ENCODE results near the gene CCR2. TPM values are rescaled to one million over a fixed set of nuclear protein-coding genes. Genes with fewer than 3 reads are reported as not detected.

CCR2 gene
- total RNA-seq, 1 donor = not detected

DNA sequence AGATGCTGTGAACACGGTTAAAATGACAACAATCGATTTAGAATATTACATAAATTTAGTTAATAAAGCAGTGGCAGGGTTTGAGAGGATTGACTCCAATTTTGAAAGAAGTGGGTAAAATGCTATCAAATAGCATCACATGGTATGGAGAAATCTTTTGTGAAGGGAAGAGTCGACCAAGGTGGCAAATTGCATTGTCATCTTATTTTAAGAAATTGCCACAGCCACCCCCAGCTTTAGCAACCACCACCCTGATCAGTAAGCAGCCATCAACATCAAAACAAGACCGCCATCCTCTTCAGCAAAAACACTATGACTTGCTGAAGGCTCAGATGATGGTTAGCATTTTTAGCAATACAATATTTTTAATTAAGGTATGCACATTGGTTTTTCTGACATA lies 11.1 kb downstream of the CCR2 start:
- no peaks in the 10 kb centered on the region for H3K9me3 ChIP-seq (ENCODE audit: low read depth, low read length)
- H2AFZ ChIP-seq (ENCODE audit: low read length) = no peak overlapping the region
- no peaks in the 10 kb centered on the region for H3K36me3 ChIP-seq (ENCODE audit: insufficient read depth, low read length)
- H3K79me2 ChIP-seq (ENCODE audit: insufficient read depth, low read length) = no peaks in the 10 kb centered on the region
- no peak overlapping the region for H3K27ac ChIP-seq (ENCODE audit: low read depth, low read length)
- H3K4me1 ChIP-seq (ENCODE audit: insufficient read depth, low read length) = no peaks in the 10 kb centered on the region
- H3K27me3 ChIP-seq (ENCODE audit: insufficient read depth, low read length) = peaks cover 40% of the 10 kb centered on the region
- H4K20me1 ChIP-seq (ENCODE audit: insufficient read depth, low read length) = no peaks in the 10 kb centered on the region
- TF ChIP-seq, protein P1, sequence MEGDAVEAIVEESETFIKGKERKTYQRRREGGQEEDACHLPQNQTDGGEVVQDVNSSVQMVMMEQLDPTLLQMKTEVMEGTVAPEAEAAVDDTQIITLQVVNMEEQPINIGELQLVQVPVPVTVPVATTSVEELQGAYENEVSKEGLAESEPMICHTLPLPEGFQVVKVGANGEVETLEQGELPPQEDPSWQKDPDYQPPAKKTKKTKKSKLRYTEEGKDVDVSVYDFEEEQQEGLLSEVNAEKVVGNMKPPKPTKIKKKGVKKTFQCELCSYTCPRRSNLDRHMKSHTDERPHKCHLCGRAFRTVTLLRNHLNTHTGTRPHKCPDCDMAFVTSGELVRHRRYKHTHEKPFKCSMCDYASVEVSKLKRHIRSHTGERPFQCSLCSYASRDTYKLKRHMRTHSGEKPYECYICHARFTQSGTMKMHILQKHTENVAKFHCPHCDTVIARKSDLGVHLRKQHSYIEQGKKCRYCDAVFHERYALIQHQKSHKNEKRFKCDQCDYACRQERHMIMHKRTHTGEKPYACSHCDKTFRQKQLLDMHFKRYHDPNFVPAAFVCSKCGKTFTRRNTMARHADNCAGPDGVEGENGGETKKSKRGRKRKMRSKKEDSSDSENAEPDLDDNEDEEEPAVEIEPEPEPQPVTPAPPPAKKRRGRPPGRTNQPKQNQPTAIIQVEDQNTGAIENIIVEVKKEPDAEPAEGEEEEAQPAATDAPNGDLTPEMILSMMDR (IDR thresholded peaks at IDR 0.05; ENCODE audit: extremely low read depth, low read depth, low read length) = no peak
- H3K4me2 ChIP-seq (ENCODE audit: insufficient read depth, low read length) = no peak overlapping the region
- no peak for DNase-seq (ENCODE audit: insufficient read length, low spot score, missing footprints)
- no peak overlapping the region for H3K4me3 ChIP-seq (ENCODE audit: insufficient read depth, low read length)

DNA sequence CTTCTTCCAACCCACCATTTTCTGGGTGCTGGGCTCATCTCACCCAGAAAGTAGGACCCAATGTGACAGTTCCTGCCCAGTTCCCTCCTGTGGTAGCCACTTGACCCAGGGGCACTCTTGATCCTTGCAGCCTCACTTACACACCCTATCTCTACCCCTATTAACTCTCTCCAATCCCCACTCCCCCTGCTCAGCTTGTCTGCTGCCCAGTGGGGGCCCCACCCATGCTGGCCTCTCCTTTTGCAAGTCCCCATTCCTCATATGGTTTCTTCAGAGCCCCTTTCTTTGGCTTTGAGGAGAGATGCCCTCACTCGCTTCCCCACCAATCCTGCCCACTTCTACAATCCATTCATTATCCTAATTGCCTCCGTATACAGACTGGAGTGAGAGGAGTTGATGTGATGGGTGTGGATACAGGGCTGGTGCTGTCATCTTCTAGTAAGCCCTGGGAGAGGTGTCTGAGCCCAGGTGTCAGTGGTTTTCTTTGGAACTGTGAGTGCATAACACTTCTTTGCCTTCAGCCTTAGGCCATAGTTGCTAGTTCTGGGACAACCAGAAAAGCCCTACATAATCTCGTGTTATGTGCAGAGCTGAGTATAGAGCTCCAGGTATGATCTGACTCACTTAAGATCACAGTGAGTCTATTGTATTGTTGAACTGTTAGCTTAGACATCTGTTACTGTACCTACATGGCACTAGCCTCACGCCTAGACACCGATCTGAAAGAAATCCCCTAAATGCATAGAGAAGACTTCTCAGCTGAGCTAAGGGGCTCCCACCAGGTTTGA lies 12.0 kb downstream of the CCR2 start:
- TF ChIP-seq, protein P1 (IDR thresholded peaks at IDR 0.05; ENCODE audit: extremely low read depth, low read depth, low read length) = no peak
- no peaks in the 10 kb centered on the region for H3K9me3 ChIP-seq (ENCODE audit: low read depth, low read length)
- DNase-seq (ENCODE audit: insufficient read length, low spot score, missing footprints) = no peak
- no peaks in the 10 kb centered on the region for H3K36me3 ChIP-seq (ENCODE audit: insufficient read depth, low read length)
- peaks cover 45% of the 10 kb centered on the region for H3K27me3 ChIP-seq (ENCODE audit: insufficient read depth, low read length)
- no peak overlapping the region for H3K27ac ChIP-seq (ENCODE audit: low read depth, low read length)
- no peaks in the 10 kb centered on the region for H3K79me2 ChIP-seq (ENCODE audit: insufficient read depth, low read length)
- H4K20me1 ChIP-seq (ENCODE audit: insufficient read depth, low read length) = no peaks in the 10 kb centered on the region
- H3K4me3 ChIP-seq (ENCODE audit: insufficient read depth, low read length) = no peak overlapping the region
- no peak overlapping the region for H2AFZ ChIP-seq (ENCODE audit: low read length)
- H3K4me2 ChIP-seq (ENCODE audit: insufficient read depth, low read length) = no peak overlapping the region
- no peaks in the 10 kb centered on the region for H3K4me1 ChIP-seq (ENCODE audit: insufficient read depth, low read length)

DNA sequence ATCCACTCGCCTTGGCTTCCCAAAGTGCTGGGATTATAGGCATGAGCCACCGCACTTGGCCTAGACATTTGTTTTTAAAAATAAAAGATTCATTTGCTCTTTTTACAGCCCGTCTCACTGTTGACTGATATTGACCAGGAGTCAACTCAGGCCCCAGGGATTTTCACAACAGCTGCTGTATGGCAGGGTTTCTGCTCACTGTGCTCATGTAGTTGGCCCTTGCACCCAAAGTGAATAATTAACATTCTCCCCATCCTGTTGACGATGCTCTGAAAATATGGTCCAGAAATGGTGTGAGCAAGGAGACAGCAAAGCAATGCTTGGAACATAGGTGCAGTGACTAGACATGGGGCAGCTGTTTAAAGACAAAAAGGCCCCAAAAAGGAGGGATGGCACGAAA lies 13.9 kb downstream of the CCR2 start:
- DNase-seq (ENCODE audit: insufficient read length, low spot score, missing footprints) = no peak

DNA sequence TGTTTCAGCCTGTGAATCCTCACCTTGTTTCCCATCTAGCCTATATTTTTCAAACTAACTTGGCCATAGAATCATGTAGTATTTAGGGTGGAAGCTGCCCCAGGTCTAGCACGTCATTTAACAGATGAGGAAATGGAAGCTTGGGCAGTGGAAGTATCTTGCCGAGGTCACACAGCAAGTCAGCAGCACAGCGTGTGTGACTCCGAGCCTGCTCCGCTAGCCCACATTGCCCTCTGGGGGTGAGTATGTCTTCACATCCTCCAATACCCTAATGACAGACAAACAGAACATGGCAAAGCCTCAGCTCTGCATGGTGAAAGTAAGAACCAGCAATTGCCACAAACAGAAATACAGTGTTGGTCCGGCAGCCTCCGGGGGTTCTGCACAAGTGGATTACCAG lies 14.7 kb downstream of the CCR2 start:
- Histone ChIP-seq H2AFZ (ENCODE audit: low read length) (no peak overlapping the region), H4K20me1 (ENCODE audit: insufficient read depth, low read length) (no peaks in the 10 kb centered on the region), H3K27ac (ENCODE audit: low read depth, low read length) (no peak overlapping the region), H3K9me3 (ENCODE audit: low read depth, low read length) (no peaks in the 10 kb centered on the region), H3K4me2 (ENCODE audit: insufficient read depth, low read length) (no peak overlapping the region), H3K4me1 (ENCODE audit: insufficient read depth, low read length) (no peaks in the 10 kb centered on the region), H3K79me2 (ENCODE audit: insufficient read depth, low read length) (no peaks in the 10 kb centered on the region), H3K27me3 (ENCODE audit: insufficient read depth, low read length) (peaks cover 61% of the 10 kb centered on the region), H3K4me3 (ENCODE audit: insufficient read depth, low read length) (no peak overlapping the region), H3K36me3 (ENCODE audit: insufficient read depth, low read length) (no peaks in the 10 kb centered on the region)
- DNase-seq (ENCODE audit: insufficient read length, low spot score, missing footprints) = no peak
- TF ChIP-seq, protein P1 (IDR thresholded peaks at IDR 0.05; ENCODE audit: extremely low read depth, low read depth, low read length) = peak; percentile 29

More for the DNA sequence above, 13.9 kb downstream of the CCR2 start:
- Histone ChIP-seq H2AFZ (ENCODE audit: low read length) (no peak overlapping the region), H3K27me3 (ENCODE audit: insufficient read depth, low read length) (peaks cover 55% of the 10 kb centered on the region), H3K79me2 (ENCODE audit: insufficient read depth, low read length) (no peaks in the 10 kb centered on the region), H4K20me1 (ENCODE audit: insufficient read depth, low read length) (no peaks in the 10 kb centered on the region), H3K4me1 (ENCODE audit: insufficient read depth, low read length) (no peaks in the 10 kb centered on the region), H3K36me3 (ENCODE audit: insufficient read depth, low read length) (no peaks in the 10 kb centered on the region), H3K27ac (ENCODE audit: low read depth, low read length) (no peak overlapping the region), H3K9me3 (ENCODE audit: low read depth, low read length) (no peaks in the 10 kb centered on the region), H3K4me3 (ENCODE audit: insufficient read depth, low read length) (no peak overlapping the region), H3K4me2 (ENCODE audit: insufficient read depth, low read length) (no peak overlapping the region)
- TF ChIP-seq, protein P1 (IDR thresholded peaks at IDR 0.05; ENCODE audit: extremely low read depth, low read depth, low read length) = no peak

Measured in osteoblast (primary cell).